GM12865 (cell line): ENCODE measurements around the gene DEFB119.

ENCODE experiments used
- DNase-seq: peaks from one replicate; pipeline ENCODE4 v3.0.0; 2010; ENCODE audit warnings: low read depth
- H3K4me3 ChIP-seq: 2 replicates; pipeline ENCODE4 v1.5.1; 2011; ENCODE audit warnings: mild to moderate bottlenecking, low read depth, low read length, control low read depth
- CTCF ChIP-seq: IDR thresholded peaks from 2 replicates; pipeline ENCODE4 v1.5.1; 2011; ENCODE audit warnings: low read length, control low read depth, low read depth, inconsistent platforms; ENCODE audit not compliant: insufficient read depth; ENCODE audit errors: missing control alignments

DEFB119 gene

GRCh38 chr20:31363295-31363694 lies 27.1 kb downstream of the DEFB119 start:
- TF ChIP-seq CTCF = no peak
- no peak for DNase-seq
- H3K4me3 ChIP-seq = no peak overlapping the region

- DNase-seq = no peak
- no peak for TF ChIP-seq CTCF
Observed at GRCh38 chr20:31355981-31356380, 34.4 kb downstream of the DEFB119 start.

GRCh38 chr20:31341470-31341869 lies 48.9 kb downstream of the DEFB119 start:
- DNase-seq = no peak
- no peak for TF ChIP-seq CTCF
- H3K4me3 ChIP-seq = no peak overlapping the region

More at GRCh38 chr20:31355981-31356380, 34.4 kb downstream of the DEFB119 start:
- no peak overlapping the region for H3K4me3 ChIP-seq

- TF ChIP-seq CTCF = no peak
- no peak overlapping the region for H3K4me3 ChIP-seq
- DNase-seq = no peak
Observed at GRCh38 chr20:31330893-31331292, 59.5 kb downstream of the DEFB119 start.
